ENCODE data around the gene RELB.

RELB gene

DNA sequence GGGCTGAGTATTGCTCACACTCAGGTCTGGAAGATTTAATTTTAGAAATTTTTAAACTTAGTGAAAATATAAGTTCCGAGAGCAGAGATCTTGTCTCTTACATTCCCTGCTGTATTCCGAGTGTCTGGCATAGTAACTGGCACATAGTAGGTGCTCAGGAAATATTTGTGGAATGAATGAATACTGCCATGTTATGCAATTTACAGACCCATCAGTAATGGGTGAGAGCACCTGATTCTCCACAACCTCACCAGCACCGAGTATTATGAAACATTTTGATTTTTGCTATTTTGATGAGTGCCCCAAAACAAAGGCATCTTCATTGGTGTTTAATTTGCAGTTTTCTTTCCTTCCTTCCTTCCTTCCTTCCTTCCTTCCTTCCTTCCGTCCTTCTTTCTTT is 21.8 kb downstream of the RELB start:
- Mint-ChIP-seq H3K4me1 (no peaks in the 10 kb centered on the region), H3K4me3 (no peak overlapping the region), H3K36me3 (ENCODE audit: low read depth) (no peaks in the 10 kb centered on the region), H3K27me3 (ENCODE audit: low read depth, poor library complexity) (no peaks in the 10 kb centered on the region), H3K27ac (peak overlapping the region; percentile 42), H3K9me3 (no peaks in the 10 kb centered on the region)
- DNase-seq = no peak
- TF ChIP-seq CTCF (IDR thresholded peaks at IDR 0.05) = no peak

DNA sequence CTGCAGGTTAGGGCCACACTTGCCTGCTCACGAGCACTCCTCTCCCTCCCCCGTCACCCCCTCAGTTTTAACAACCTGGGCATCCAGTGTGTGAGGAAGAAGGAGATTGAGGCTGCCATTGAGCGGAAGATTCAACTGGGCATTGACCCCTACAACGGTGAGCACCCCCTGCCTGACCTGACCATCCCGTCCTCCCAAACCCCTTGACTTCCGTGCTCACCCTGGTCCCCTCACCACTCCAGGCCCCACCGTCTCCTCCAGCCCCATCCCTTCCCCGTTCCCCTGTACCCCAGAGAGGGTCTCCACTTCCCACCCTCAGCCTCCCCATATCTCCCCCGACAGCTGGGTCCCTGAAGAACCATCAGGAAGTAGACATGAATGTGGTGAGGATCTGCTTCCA is 24.0 kb downstream of the RELB start:
- no peak overlapping the region for H3K27ac Mint-ChIP-seq
- H3K27me3 Mint-ChIP-seq (ENCODE audit: low read depth, poor library complexity) = no peaks in the 10 kb centered on the region
- no peak for DNase-seq
- H3K4me3 Mint-ChIP-seq = no peak overlapping the region
- H3K36me3 Mint-ChIP-seq (ENCODE audit: low read depth) = no peaks in the 10 kb centered on the region
- no peaks in the 10 kb centered on the region for H3K4me1 Mint-ChIP-seq
- TF ChIP-seq CTCF (IDR thresholded peaks at IDR 0.05) = no peak
- no peaks in the 10 kb centered on the region for H3K9me3 Mint-ChIP-seq

- no peak for TF ChIP-seq CTCF (IDR thresholded peaks at IDR 0.05)
- Mint-ChIP-seq H3K4me1 (no peaks in the 10 kb centered on the region), H3K9me3 (no peaks in the 10 kb centered on the region), H3K36me3 (ENCODE audit: low read depth) (peaks cover 10% of the 10 kb centered on the region), H3K27ac (no peak overlapping the region), H3K4me3 (no peak overlapping the region), H3K27me3 (ENCODE audit: low read depth, poor library complexity) (no peaks in the 10 kb centered on the region)
- no peak for DNase-seq
Observed at GRCh38 chr19:45027371-45027770, 26.1 kb downstream of the RELB start.

- DNase-seq = no peak
- Mint-ChIP-seq H3K4me1 (no peaks in the 10 kb centered on the region), H3K27me3 (ENCODE audit: low read depth, poor library complexity) (no peaks in the 10 kb centered on the region), H3K4me3 (no peak overlapping the region), H3K27ac (no peak overlapping the region), H3K9me3 (no peaks in the 10 kb centered on the region), H3K36me3 (ENCODE audit: low read depth) (peaks cover 22% of the 10 kb centered on the region)
- no peak for TF ChIP-seq CTCF (IDR thresholded peaks at IDR 0.05)
Observed at GRCh38 chr19:45030825-45031224, 29.6 kb downstream of the RELB start.

GRCh38 chr19:45032421-45032820 is 31.2 kb downstream of the RELB start:
- H3K4me3 Mint-ChIP-seq = no peak overlapping the region
- H3K27ac Mint-ChIP-seq = no peak overlapping the region
- no peak for DNase-seq
- peaks cover 22% of the 10 kb centered on the region for H3K36me3 Mint-ChIP-seq (ENCODE audit: low read depth)
- H3K4me1 Mint-ChIP-seq = no peaks in the 10 kb centered on the region
- H3K9me3 Mint-ChIP-seq = no peaks in the 10 kb centered on the region
- TF ChIP-seq CTCF (IDR thresholded peaks at IDR 0.05) = no peak
- H3K27me3 Mint-ChIP-seq (ENCODE audit: low read depth, poor library complexity) = no peaks in the 10 kb centered on the region

DNA sequence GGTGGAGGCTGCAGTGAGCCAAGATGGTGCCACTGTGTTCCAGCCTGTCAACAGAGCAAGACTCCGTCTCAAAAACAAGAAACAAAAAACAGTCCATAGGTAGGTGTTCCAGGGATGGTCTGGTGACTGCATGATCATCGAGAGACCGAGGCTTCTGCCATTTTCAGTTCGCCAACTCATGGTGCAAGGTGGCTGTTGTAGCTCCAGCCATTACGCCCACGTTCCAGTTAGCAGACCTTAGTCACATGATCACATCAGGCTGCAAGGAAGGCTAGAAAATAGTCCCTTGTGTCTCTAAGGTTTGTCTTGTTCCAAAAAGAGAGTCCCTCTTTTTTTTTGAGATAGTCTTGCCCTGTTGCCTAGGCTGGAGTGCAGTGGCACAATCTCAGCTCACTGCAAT is 34.5 kb downstream of the RELB start:
- peaks cover 21% of the 10 kb centered on the region for H3K4me1 Mint-ChIP-seq
- H3K9me3 Mint-ChIP-seq = no peaks in the 10 kb centered on the region
- H3K4me3 Mint-ChIP-seq = no peak overlapping the region
- no peak for TF ChIP-seq CTCF (IDR thresholded peaks at IDR 0.05)
- DNase-seq = no peak
- H3K27me3 Mint-ChIP-seq (ENCODE audit: low read depth, poor library complexity) = no peaks in the 10 kb centered on the region
- H3K27ac Mint-ChIP-seq = no peak overlapping the region
- H3K36me3 Mint-ChIP-seq (ENCODE audit: low read depth) = peaks cover 24% of the 10 kb centered on the region

All from nephron progenitor cell (in vitro differentiated cells).